ENCODE measurements around the gene PKD2L1. TPM values are rescaled to one million over a fixed set of nuclear protein-coding genes. Genes with fewer than 3 reads are reported as not detected.

PKD2L1 gene
- polyA plus RNA-seq, 1 experiment, result not detected

DNA sequence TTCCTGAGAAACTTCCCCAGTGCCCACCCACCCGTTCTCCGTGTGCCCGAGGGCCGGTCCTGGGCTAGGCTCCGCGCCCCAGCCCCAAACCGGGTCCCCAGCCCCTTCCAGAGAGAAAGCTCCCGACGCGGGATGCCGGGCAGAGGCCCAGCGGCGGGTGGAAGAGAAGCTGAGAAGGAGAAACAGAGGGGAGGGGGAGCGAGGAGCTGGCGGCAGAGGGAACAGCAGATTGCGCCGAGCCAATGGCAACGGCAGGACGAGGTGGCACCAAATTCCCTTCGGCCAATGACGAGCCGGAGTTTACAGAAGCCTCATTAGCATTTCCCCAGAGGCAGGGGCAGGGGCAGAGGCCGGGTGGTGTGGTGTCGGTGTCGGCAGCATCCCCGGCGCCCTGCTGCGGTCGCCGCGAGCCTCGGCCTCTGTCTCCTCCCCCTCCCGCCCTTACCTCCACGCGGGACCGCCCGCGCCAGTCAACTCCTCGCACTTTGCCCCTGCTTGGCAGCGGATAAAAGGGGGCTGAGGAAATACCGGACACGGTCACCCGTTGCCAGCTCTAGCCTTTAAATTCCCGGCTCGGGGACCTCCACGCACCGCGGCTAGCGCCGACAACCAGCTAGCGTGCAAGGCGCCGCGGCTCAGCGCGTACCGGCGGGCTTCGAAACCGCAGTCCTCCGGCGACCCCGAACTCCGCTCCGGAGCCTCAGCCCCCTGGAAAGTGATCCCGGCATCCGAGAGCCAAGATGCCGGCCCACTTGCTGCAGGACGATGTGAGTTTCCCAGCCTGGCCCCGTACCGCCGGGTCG, 16.9 kb upstream of the PKD2L1 start, which contains the start of gene SCD:
SCD (plus strand) TSS at position 469 of the 803 bp plus-strand sequence; CDS start at position 741, 272 bp downstream.
- Histone ChIP-seq H3K27me3 (ENCODE audit: control insufficient read depth, insufficient read depth, low read length) (no peaks in the 10 kb centered on the region), H3K9me3 (ENCODE audit: control insufficient read depth, insufficient read depth, low read length) (no peaks in the 10 kb centered on the region; the same call in 1 of the 2 replicates), H3K27ac (ENCODE audit: low read depth, low read length) (peak within 1 kb of the TSS; percentile 57), H3K4me3 (ENCODE audit: low read depth, low read length) (peak within 1 kb of the TSS; percentile 86)
- peak; percentile 72 for DNase-seq (ENCODE audit: low read depth, low spot score)
- POLR2A ChIA-PET, result interaction anchor here (0.7 to 3.9 kb wide), 7 partner anchors 17 to 173 kb away, joined by 3 to 38 read pairs (median 5); partner anchors contain the start of gene BLOC1S2
- TF ChIP-seq, protein P1, sequence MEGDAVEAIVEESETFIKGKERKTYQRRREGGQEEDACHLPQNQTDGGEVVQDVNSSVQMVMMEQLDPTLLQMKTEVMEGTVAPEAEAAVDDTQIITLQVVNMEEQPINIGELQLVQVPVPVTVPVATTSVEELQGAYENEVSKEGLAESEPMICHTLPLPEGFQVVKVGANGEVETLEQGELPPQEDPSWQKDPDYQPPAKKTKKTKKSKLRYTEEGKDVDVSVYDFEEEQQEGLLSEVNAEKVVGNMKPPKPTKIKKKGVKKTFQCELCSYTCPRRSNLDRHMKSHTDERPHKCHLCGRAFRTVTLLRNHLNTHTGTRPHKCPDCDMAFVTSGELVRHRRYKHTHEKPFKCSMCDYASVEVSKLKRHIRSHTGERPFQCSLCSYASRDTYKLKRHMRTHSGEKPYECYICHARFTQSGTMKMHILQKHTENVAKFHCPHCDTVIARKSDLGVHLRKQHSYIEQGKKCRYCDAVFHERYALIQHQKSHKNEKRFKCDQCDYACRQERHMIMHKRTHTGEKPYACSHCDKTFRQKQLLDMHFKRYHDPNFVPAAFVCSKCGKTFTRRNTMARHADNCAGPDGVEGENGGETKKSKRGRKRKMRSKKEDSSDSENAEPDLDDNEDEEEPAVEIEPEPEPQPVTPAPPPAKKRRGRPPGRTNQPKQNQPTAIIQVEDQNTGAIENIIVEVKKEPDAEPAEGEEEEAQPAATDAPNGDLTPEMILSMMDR (IDR thresholded peaks at IDR 0.05; ENCODE audit: low read depth, low read length), result no peak
- CTCF ChIA-PET, result interaction anchor here (0.6 to 16.3 kb wide), 8 partner anchors 8 to 172 kb away, joined by 3 to 381 read pairs (median 5); no protein-coding TSS in a partner anchor

- H3K4me3 ChIP-seq (ENCODE audit: low read depth, low read length), result peak overlapping the region; percentile 86
- TF ChIP-seq, protein P1 (IDR thresholded peaks at IDR 0.05; ENCODE audit: low read depth, low read length), result no peak
- H3K27me3 ChIP-seq (ENCODE audit: control insufficient read depth, insufficient read depth, low read length), result no peaks in the 10 kb centered on the region
- ChIA-PET CTCF (interaction anchor here (0.6 to 16.3 kb wide), 5 partner anchors 21 to 172 kb away, joined by 6 to 381 read pairs (median 10); no protein-coding TSS in a partner anchor), POLR2A (interaction anchor here (1.1 to 3.9 kb wide), 5 partner anchors 17 to 172 kb away, joined by 3 to 38 read pairs (median 5); no protein-coding TSS in a partner anchor)
- no peaks in the 10 kb centered on the region; the same call in 1 of the 2 replicates for H3K9me3 ChIP-seq (ENCODE audit: control insufficient read depth, insufficient read depth, low read length)
- peak; percentile 27 for DNase-seq (ENCODE audit: low read depth, low spot score)
- H3K27ac ChIP-seq (ENCODE audit: low read depth, low read length), result peak overlapping the region; percentile 57
These were observed 16.3 kb upstream of the PKD2L1 start for GRCh38 chr10:100346351-100346764.

DNA sequence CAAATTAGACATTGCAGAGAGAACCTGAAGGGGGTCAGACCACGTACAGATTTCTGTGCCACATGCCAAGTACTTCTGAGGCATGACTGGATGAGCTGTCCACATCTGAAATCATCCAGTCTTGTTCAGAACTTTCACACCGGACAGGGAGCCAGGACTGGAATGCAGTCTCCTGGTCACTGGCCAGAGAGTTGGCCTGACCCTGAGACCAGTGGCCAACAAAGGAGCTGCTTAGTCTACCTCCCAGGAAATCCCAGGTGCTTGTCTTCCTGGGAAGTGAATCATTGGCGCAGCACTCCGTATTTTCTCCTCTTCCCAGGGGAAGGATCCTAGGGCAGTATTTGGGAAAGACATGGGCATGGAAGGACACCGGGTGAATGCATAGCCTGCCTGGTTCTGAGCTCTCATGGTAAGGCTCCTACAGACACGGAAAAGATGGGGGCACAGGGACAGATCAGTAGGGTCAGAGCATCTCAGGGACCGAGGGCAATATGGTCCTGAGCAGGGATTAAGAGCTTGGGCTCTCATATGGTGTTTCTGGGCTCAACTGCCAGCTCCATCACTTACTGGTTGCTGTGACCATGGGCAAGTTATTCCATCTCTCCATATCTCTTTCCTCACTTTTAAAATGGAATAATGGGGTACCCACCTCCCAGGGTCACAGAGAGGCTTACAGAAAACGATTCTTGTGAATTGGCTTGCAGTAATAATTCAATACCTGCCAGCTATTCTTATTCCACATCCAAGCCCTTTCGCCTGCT, 15.7 kb upstream of the PKD2L1 start:
- TF ChIP-seq, protein P1 (IDR thresholded peaks at IDR 0.05; ENCODE audit: low read depth, low read length), result no peak
- Histone ChIP-seq H3K9me3 (ENCODE audit: control insufficient read depth, insufficient read depth, low read length) (no peaks in the 10 kb centered on the region; the same call in 1 of the 2 replicates), H3K27ac (ENCODE audit: low read depth, low read length) (peak overlapping the region; percentile 39)

DNA sequence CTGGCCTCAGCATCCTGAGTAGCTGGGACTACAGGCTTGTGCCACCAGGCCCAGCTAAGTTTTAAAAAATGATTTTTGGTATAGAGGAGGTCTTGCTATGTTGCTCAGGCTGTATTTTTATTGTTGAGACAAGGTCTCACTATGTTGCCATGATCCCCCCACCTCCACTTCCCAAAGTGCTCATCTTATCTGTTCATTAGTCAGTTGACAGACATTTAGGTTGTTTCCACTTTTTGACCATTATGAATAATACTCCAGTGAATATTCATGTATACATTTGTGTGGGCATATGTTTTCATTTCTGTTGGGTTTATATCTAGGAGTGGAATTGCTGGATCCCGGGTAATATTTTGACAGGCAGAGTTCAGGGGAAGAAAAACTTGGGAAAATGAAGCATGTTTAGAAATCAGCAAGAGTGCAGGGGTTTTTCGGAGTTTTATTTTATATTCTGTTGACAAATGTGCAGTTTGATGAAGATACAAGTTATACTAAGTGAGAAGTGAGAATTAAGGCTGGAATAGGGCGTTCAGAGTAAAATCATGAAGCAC, 14.3 kb upstream of the PKD2L1 start:
- H3K27me3 ChIP-seq (ENCODE audit: control insufficient read depth, insufficient read depth, low read length), result peaks cover 3% of the 10 kb centered on the region
- ChIA-PET POLR2A (interaction anchor here (0.7 to 1.0 kb wide), 2 partner anchors 29 to 553 kb away, joined by 3 to 4 read pairs; no protein-coding TSS in a partner anchor), CTCF (interaction anchor here (0.6 to 16.3 kb wide), 5 partner anchors 10 to 175 kb away, joined by 3 to 381 read pairs (median 6); no protein-coding TSS in a partner anchor)
- H3K27ac ChIP-seq (ENCODE audit: low read depth, low read length), result no peak overlapping the region
- TF ChIP-seq, protein P1 (IDR thresholded peaks at IDR 0.05; ENCODE audit: low read depth, low read length), result no peak
- H3K9me3 ChIP-seq (ENCODE audit: control insufficient read depth, insufficient read depth, low read length), result no peaks in the 10 kb centered on the region; the same call in 1 of the 2 replicates
- H3K4me3 ChIP-seq (ENCODE audit: low read depth, low read length), result no peak overlapping the region
- DNase-seq (ENCODE audit: low read depth, low spot score), result no peak

More for the DNA sequence above, 15.7 kb upstream of the PKD2L1 start:
- CTCF ChIA-PET, result interaction anchor here (0.7 to 16.3 kb wide), 4 partner anchors 28 to 172 kb away, joined by 3 to 381 read pairs (median 12); no protein-coding TSS in a partner anchor
- DNase-seq (ENCODE audit: low read depth, low spot score), result no peak
- Histone ChIP-seq H3K27me3 (ENCODE audit: control insufficient read depth, insufficient read depth, low read length) (no peaks in the 10 kb centered on the region), H3K4me3 (ENCODE audit: low read depth, low read length) (peak overlapping the region; percentile 86)
- POLR2A ChIA-PET, result interaction anchor here (1.6 to 3.9 kb wide), 2 partner anchors 18 to 28 kb away, joined by 3 to 38 read pairs; no protein-coding TSS in a partner anchor
